Activated CD4-positive, alpha-beta T cell treated with anti-CD3 and anti-CD28 coated beads, Interleukin-2, amount 10 ng/mL, durations not matched to agents 7 days and 5 days (primary cell): ENCODE results near the gene PACSIN1. TPM values are rescaled to one million over a fixed set of nuclear protein-coding genes. Genes with fewer than 3 reads are reported as not detected.

Experiments used
- CTCF ChIA-PET: fragments of 350-600 bp; sonication (Branson Sonifier 250); formaldehyde crosslinking; loops from one replicate; lab custom pipeline; 2021; ENCODE audit warnings: antibody characterized with exemption; lab: Charles Lee
- POLR2A ChIA-PET: fragments of 350-600 bp; sonication (Branson Sonifier 250); formaldehyde crosslinking; loops from one replicate; lab custom pipeline; 2021; ENCODE audit warnings: antibody characterized with exemption; lab: Charles Lee
- DNase-seq: peaks from one replicate; pipeline ENCODE4 v3.0.0-alpha.2; 2020
- H3K27ac Mint-ChIP-seq: one replicate; pipeline ENCODE4 v1.8.0; 2021; ENCODE audit warnings: mild to moderate bottlenecking, moderate library complexity, mixed read lengths
- H3K27me3 Mint-ChIP-seq: one replicate; pipeline ENCODE4 v1.8.0; 2021; ENCODE audit warnings: mixed read lengths
- H3K36me3 Mint-ChIP-seq: one replicate; pipeline ENCODE4 v1.8.0; 2021; ENCODE audit warnings: low read depth, mixed read lengths
- H3K4me1 Mint-ChIP-seq: one replicate; pipeline ENCODE4 v1.8.0; 2021; ENCODE audit warnings: mixed read lengths
- H3K4me3 Mint-ChIP-seq: one replicate; pipeline ENCODE4 v1.8.0; 2021; ENCODE audit warnings: mild to moderate bottlenecking, moderate library complexity, mixed read lengths
- H3K9me3 Mint-ChIP-seq: one replicate; pipeline ENCODE4 v1.8.0; 2021; ENCODE audit warnings: mixed read lengths
- total RNA-seq, 2 experiments: library from RNA; stranded (reverse); gene quantifications; one replicate each; pipeline ENCODE4 v1.2.3, GENCODE V29; 2021

PACSIN1 gene
- total RNA-seq, 2 experiments from 2014 or later = 1.6 to 1.7 TPM

DNA sequence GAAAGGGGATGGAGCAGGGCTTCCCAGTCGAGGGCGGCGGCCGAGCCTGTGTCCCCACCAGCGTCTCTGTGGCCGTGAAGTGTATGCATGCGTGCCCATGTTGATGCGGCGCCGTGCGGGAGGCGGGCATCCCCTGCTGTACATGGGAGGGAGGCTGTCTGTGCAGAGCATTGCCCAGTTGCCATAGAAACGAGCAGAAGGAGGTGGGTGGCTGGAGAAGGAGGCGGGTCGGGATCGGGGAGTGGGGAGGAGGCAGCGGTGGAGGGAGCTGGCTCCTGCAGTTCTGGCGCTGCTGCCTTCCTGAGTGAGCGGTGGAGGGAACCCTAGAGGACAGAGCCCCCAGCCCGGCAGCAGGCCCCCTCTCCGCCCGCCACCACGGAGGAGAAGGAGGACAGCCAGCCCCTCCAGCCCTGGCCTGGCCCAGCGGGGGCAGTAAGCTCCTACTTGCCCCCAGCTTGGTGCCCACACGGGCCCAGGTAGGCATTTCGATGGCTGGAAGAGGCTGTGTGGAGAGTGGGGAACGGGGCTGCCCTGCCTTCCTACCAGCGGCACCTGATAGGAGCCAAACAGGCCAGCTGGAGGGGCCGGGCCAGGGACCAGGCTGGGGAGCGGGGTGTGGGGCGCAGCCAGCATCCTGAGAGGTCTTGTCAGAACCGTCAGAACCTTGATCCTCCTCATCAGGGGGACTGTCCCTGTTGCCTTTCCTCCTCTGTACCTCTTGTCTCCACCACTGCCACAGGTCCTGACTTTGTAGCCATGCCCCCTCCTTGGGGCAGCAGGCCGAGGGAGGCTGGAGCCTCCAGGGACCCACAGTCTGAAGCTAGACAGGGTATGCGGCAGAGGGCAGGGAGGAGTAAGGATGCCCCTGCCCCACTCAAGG lies 49.0 kb downstream of the PACSIN1 start:
- no peak for DNase-seq
- Mint-ChIP-seq H3K27me3 (peaks cover 6% of the 10 kb centered on the region), H3K4me3 (no peak overlapping the region), H3K4me1 (no peaks in the 10 kb centered on the region), H3K36me3 (no peaks in the 10 kb centered on the region), H3K27ac (peak overlapping the region; percentile 17), H3K9me3 (peaks cover 6% of the 10 kb centered on the region)
- ChIA-PET CTCF (no interaction called here), POLR2A (no interaction called here)

DNA sequence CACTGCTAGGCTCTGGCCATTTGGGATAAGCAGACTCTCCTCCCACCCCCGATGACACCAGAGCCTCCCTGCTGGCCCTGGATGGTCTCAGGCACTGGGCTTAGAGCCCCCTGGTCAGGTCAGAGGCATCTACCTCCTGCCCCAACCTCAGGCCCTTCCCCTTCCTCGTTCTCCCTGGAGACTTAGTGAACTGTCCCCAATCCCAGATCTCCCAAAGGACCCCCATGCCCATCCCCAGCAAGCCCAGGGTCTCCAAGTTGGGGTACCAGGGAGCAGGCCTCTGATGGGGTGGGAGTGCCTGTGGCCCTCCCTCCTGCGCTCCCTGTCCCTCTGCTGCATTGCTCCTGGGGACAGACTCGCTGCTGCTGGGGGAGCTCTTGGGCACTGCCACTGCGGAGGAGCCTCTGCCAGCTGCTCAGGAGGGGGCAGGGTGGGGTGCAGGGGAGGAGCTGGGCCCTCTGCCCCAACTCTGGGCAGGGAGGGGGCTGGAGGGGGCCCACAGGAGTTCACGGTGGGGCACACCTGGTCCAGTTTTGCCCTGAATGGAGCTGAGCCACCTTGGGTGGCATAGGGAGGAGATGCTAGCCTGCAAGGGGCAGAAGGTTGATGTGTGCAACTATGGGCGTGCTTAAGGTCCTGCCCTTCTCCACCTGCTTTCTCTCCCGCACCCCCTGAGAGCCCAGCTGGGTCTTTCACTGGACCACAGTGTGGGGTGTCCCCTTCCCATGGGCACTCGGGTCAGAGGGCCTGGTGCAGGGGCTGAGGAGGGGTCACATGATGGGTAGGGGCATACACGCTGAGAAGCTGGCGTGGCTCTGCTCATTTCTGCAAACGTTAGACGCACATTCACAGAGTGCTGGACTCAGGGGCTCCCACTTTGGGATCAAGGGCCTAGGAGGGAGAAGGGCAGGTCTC lies 49.9 kb downstream of the PACSIN1 start:
- POLR2A ChIA-PET = no interaction called here
- H3K36me3 Mint-ChIP-seq = no peaks in the 10 kb centered on the region
- no peaks in the 10 kb centered on the region for H3K9me3 Mint-ChIP-seq
- CTCF ChIA-PET = interaction anchor here (1.0 to 1.1 kb wide), 2 partner anchors 28 to 56 kb away, joined by 3 read pairs; no protein-coding TSS in a partner anchor
- no peak overlapping the region for H3K27ac Mint-ChIP-seq
- no peak overlapping the region for H3K4me3 Mint-ChIP-seq
- H3K4me1 Mint-ChIP-seq = no peaks in the 10 kb centered on the region
- peaks cover 3% of the 10 kb centered on the region for H3K27me3 Mint-ChIP-seq
- DNase-seq = no peak

DNA sequence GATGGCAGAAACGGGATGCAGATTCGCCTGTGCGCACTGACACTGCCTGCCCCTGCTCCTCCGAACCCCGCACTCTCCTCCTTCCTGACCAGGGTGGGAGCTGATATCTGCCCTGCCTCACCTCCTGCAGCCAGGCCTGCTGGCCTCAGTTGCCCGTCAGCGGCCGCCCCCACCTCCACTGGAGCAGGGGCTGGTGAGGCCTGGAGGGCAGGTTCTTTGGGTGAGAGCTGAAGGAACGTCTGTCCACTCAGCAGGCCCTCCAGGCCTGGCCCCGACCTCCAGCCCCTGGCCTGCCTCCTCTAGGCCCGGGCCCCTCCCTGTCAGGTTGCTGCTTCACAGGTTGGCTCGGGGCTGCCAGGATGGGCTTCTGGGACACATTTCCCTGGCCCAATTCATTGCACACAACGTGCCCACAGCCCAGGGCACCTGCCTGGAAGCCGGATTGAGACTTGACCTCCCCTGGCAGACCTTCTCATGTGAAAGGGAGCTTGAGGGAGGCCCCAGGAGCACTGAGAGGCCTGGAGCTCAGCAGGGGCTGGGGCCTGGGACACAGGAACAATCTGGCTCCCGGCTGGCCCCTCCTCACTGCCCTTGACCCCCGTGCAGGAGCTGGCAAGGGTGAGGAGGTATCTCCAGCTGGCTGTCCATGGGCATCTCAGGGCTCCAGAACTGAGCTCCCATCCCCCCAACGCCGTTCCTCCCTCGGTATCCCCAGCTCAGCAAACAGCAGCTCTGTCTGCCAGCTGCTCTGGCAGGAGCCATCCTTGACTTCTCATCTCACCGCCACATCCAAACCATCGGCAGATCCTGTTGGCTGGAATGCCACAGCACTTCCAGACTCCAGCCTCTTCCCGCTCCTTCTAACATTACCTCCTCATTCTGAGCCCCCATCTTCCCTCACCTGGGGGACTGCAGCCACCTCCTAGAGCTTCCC lies 50.8 kb downstream of the PACSIN1 start:
- DNase-seq = no peak
- Mint-ChIP-seq H3K4me1 (no peaks in the 10 kb centered on the region), H3K27me3 (peaks cover 3% of the 10 kb centered on the region), H3K36me3 (no peaks in the 10 kb centered on the region), H3K4me3 (no peak overlapping the region), H3K27ac (no peak overlapping the region), H3K9me3 (no peaks in the 10 kb centered on the region)
- CTCF ChIA-PET = interaction anchor here (0.6 to 1.9 kb wide), 5 partner anchors 12 to 259 kb away, joined by 3 to 4 read pairs (median 3); no protein-coding TSS in a partner anchor
- POLR2A ChIA-PET = no interaction called here

DNA sequence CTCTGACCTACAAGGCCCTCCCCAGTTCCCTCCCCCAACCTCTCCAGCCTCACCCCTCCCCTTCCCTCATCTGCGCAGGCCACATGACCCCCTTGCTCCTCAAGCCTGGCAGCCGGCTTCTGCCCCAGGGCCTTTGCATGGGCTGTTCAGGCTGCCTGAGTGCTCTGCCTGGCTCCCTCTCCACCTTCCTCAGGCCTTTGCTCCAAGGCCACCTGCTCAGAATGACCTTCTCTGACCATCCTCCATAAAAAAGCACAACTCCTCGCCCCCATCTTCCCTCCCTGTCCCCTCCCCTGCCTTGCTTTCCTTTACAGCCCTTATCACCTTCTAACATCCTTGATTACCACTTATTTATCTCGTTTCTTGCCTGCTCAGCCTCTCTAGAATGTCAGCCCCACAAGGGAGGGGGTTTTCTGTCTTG lies 51.6 kb downstream of the PACSIN1 start:
- POLR2A ChIA-PET = no interaction called here

DNA sequence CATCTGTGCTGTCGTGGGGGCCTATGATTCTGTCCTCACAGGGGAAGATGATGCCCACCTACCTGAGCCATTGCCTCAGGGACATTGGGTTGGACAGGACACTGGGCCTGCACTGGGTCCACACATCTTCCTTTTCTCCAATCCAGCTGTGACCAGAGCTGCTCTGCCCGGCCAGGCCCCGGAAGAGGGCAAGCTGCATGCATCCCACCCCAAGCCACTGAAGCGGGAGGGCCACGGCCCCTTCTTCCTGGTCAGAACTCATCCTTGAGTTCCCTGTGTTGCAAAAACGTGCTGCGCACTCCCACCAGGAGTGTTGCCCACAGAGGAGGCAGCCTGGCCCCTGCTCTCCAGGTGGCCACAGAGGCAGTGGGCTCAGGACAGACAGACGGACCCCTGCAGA lies 52.1 kb downstream of the PACSIN1 start:
- H3K27me3 Mint-ChIP-seq = peaks cover 3% of the 10 kb centered on the region
- POLR2A ChIA-PET = no interaction called here
- no peak for DNase-seq
- no peaks in the 10 kb centered on the region for H3K4me1 Mint-ChIP-seq
- CTCF ChIA-PET = interaction anchor here (1.9 kb wide), 1 partner anchor 10 kb away, joined by 4 read pairs; no protein-coding TSS in a partner anchor
- no peaks in the 10 kb centered on the region for H3K36me3 Mint-ChIP-seq
- no peak overlapping the region for H3K4me3 Mint-ChIP-seq
- no peak overlapping the region for H3K27ac Mint-ChIP-seq
- H3K9me3 Mint-ChIP-seq = no peaks in the 10 kb centered on the region

More for the DNA sequence above, 51.6 kb downstream of the PACSIN1 start:
- no peaks in the 10 kb centered on the region for H3K36me3 Mint-ChIP-seq
- CTCF ChIA-PET = interaction anchor here (0.7 to 1.9 kb wide), 3 partner anchors 11 to 30 kb away, joined by 3 to 4 read pairs (median 4); no protein-coding TSS in a partner anchor
- H3K27ac Mint-ChIP-seq = no peak overlapping the region
- H3K9me3 Mint-ChIP-seq = no peaks in the 10 kb centered on the region
- H3K4me1 Mint-ChIP-seq = no peaks in the 10 kb centered on the region
- peaks cover 3% of the 10 kb centered on the region for H3K27me3 Mint-ChIP-seq
- no peak overlapping the region for H3K4me3 Mint-ChIP-seq
- no peak for DNase-seq

DNA sequence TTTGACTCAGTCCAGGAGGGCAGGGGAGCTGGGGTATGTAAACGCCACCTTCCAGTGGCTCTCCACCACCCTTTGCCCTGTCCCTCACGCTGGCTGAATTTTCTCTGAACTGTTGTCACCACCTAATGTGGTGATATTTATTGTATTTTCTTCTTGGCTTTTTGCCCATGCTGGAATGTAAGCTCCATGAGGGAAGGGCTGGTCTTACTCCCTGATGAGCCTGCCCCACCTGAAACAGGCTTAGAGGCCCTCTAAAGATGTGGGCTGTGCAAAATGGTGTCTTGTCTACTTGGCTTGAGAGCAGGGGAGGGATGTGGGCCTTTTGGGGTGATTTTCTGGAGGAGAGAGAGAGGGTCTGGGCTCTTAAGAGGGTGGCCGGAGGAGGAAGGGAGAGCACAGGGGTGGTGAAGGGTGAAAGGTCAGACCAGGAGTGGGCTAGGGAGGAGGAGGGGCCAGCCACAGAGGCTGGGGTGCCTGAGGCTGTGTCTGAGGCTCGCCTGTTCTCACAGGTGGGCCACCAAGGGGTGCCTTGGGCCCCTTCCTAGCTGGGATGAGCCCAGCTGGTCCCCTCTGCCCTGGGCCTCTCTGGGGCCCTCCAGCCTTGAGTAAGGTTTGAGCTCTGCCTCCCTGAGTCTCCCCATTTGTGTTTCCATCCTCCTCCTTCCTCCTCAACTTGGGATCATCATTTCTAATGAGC lies 52.9 kb downstream of the PACSIN1 start:
- H3K4me3 Mint-ChIP-seq = no peak overlapping the region
- ChIA-PET CTCF (interaction anchor here (0.6 to 1.1 kb wide), 4 partner anchors 8 to 684 kb away, joined by 3 to 4 read pairs (median 3); no protein-coding TSS in a partner anchor), POLR2A (no interaction called here)
- no peak overlapping the region for H3K27ac Mint-ChIP-seq
- no peaks in the 10 kb centered on the region for H3K4me1 Mint-ChIP-seq
- H3K36me3 Mint-ChIP-seq = no peaks in the 10 kb centered on the region
- H3K9me3 Mint-ChIP-seq = no peaks in the 10 kb centered on the region
- DNase-seq = no peak
- peaks cover 3% of the 10 kb centered on the region for H3K27me3 Mint-ChIP-seq

DNA sequence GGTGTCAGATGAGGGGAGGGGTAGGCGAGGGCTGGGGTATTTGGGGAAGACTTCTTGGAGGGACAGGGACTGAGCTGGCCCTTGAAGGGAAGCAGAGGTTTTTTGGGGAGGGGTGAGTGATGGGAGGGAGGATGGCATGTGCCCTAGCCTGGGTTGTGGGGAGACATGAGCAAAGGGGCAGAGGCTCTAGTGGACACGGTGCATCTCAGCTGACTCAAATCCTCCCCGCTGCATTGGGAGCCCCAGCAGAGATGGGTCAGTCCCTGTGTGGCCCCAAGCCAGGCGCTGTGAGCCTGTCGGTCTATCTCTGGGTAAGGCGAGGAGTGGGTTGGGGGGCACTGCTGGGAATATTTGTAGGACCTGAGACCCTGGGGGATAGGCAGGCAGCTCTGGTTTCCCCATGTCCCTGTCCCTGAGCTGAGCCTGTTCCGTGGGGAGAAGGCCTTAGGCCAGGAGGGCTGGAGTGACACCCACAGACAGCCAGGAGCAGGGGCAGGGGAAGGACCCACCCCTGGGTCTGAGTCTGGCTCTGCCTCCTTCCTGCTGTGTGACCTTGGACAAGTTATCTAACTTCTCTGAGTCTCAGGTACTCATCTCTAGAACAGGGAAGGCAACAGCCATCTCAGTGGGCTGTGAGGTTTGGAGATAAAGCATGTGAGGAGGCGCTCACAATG lies 54.2 kb downstream of the PACSIN1 start:
- ChIA-PET CTCF (interaction anchor here (0.9 kb wide), 1 partner anchor 683 kb away, joined by 3 read pairs; no protein-coding TSS in a partner anchor), POLR2A (no interaction called here)
- Mint-ChIP-seq H3K4me3 (no peak overlapping the region), H3K4me1 (no peaks in the 10 kb centered on the region), H3K36me3 (no peaks in the 10 kb centered on the region), H3K27ac (no peak overlapping the region), H3K9me3 (no peaks in the 10 kb centered on the region), H3K27me3 (no peaks in the 10 kb centered on the region)
- DNase-seq = no peak

DNA sequence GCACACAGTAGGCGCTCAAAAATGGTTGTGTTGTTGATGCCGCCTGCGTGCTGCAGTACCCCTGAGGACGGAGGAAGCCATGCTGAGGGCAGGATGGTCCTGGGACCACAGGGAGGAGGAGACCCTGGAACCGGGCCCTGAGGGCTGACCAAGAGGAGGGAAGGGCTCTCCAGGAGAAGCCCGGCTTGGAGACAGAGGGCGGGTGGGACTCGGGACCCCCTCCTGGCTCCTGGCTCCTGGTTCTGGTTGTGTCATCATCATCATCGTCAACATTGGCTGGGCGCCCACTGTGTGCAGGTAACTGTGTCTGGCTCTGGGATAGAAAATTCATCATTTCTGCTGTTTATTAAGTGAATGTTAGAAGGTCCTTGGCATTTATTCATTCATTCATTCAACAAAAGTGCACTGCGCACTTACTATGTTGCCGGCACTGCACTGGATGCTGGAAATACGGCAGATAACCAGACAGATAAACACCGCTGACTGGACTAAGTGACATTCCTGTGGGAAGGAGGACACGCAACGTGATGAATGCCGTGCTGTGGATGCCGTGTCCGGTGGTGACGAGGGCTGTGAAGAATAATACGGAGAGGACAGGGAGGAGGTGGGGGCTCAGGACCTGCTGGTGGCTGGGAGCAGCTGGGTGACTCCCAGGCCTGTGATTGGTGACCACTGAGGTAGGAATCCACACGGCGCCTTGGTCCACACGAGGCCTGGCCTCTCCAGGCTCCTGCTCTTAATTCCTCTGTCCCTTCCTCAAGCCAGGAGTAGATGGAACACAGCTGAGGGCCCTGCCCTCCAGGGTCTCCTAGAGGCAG lies 55.0 kb downstream of the PACSIN1 start:
- DNase-seq = no peak
- no peak overlapping the region for H3K27ac Mint-ChIP-seq
- no peaks in the 10 kb centered on the region for H3K4me1 Mint-ChIP-seq
- H3K9me3 Mint-ChIP-seq = no peaks in the 10 kb centered on the region
- POLR2A ChIA-PET = no interaction called here
- no peak overlapping the region for H3K4me3 Mint-ChIP-seq
- H3K27me3 Mint-ChIP-seq = no peaks in the 10 kb centered on the region
- no peaks in the 10 kb centered on the region for H3K36me3 Mint-ChIP-seq
- CTCF ChIA-PET = no interaction called here

DNA sequence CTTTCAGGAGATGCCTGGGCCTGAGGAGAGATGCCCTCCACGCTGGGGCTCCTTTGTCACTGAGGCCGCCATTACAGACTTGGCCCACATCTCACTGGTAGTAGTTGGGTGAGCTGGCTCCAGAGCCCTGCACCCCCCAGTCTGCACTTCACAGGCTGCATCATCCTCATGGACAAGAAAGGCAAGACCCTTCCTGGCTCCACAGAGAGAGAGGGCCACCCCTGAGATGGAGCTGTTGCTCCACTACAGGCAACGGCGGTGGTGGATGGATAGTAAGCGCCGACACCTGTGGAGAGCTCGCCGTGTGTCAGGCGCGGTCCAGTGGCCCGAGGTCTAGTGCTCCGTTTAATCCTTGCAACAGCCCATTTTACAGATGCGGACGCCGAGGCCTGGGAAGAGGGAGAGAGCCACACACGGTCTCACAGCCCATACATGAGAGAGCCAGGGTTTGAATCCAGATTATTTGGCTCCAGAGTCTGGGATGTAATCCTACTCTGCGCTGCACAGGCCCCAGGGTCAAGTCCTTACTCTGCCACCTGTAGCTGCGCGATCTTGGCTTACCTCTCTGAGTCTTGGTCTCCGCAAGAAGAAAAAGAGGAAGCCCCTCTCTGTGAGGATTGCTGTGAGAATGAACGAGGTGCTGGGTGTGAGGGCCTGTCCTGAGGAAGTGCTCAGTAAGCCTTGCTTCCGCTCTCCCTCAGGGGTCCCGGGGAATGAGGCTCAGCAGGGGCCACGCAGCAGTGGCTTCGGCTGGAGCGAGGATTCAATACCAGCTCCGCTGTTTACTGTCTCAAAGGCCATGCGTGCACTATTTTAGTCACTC lies 55.8 kb downstream of the PACSIN1 start:
- H3K9me3 Mint-ChIP-seq = no peaks in the 10 kb centered on the region
- no peak overlapping the region for H3K4me3 Mint-ChIP-seq
- no peaks in the 10 kb centered on the region for H3K4me1 Mint-ChIP-seq
- DNase-seq = no peak
- no peaks in the 10 kb centered on the region for H3K36me3 Mint-ChIP-seq
- POLR2A ChIA-PET = no interaction called here
- no peaks in the 10 kb centered on the region for H3K27me3 Mint-ChIP-seq
- no peak overlapping the region for H3K27ac Mint-ChIP-seq
- CTCF ChIA-PET = no interaction called here

DNA sequence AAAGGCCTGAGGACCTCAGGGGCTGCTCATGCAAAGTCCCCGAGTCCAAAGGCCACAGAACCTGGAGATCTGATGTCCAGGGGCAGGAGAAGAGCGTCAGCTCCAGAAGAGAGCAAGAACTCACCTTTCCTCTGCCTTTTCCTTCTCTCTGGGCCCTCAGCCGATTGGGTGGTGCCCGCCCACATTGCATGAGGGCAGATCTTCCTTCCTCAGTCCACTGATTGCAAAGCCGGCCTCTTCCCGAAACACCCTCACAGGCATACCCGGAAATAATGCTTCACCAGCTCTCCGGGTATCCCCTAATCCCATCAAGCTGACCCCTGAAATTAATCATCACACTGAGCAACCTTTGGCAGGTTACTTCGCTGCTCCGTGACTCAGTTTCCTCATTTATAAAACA lies 56.9 kb downstream of the PACSIN1 start:
- Mint-ChIP-seq H3K27ac (no peak overlapping the region), H3K36me3 (no peaks in the 10 kb centered on the region), H3K4me1 (peaks cover 7% of the 10 kb centered on the region), H3K9me3 (no peaks in the 10 kb centered on the region), H3K27me3 (no peaks in the 10 kb centered on the region), H3K4me3 (no peak overlapping the region)
- DNase-seq = no peak
- ChIA-PET POLR2A (no interaction called here), CTCF (no interaction called here)
